Heart right ventricle (tissue), 16 donors: ENCODE measurements around the gene AJM1. TPM values are rescaled to one million over a fixed set of nuclear protein-coding genes. Genes with fewer than 3 reads are reported as not detected.
A peak's percentile ranks its signal among the peaks of the same experiment; 100 is the strongest.
"Not testable (repeated sequence)": the region's sequence is repeated elsewhere in the genome, so short reads cannot be mapped to it uniquely, and the experiment has no call there.

ENCODE experiments used
- ATAC-seq, 8 donors: fragments of 200-7000 bp; cut with Tn5 transposase; one replicate each; pipeline ENCODE4 v1.9.1; 2020; ENCODE audit warnings: mild to moderate bottlenecking in 8 of 8, moderate library complexity in 8 of 8, moderate number of reproducible peaks in 1 of 8
- DNase-seq, 2 donors: peaks; one replicate each; pipeline ENCODE4 v3.0.0-alpha.2; 2020
- H3K27ac ChIP-seq, 10 donors: fragments of 200-600 bp; sonication (generic) in 2 of 10; one replicate each; pipeline versions ENCODE4 v1.5.0 to v1.8.0; 2020 to 2022; ENCODE audit warnings: mild to moderate bottlenecking in 3 of 10
- H3K27me3 ChIP-seq, 7 donors: fragments of 200-600 bp; one replicate each; pipeline ENCODE4 v1.8.0; 2021 to 2022; ENCODE audit warnings: mild to moderate bottlenecking in 2 of 7
- H3K36me3 ChIP-seq, 9 donors: fragments of 200-600 bp; sonication (generic) in 1 of 9; one replicate each; pipeline versions ENCODE4 v1.5.0 to v1.8.0; 2020 to 2022; ENCODE audit warnings: mild to moderate bottlenecking in 2 of 9
- H3K4me1 ChIP-seq, 9 donors: fragments of 200-600 bp; sonication (generic) in 1 of 9; one replicate each; pipeline versions ENCODE4 v1.5.0 to v1.8.0; 2020 to 2022; ENCODE audit warnings: mild to moderate bottlenecking in 4 of 9
- H3K4me3 ChIP-seq, 10 donors: fragments of 200-600 bp; sonication (generic) in 2 of 10; one replicate each; pipeline versions ENCODE4 v1.5.0 to v1.8.0; 2020 to 2022; ENCODE audit warnings: mild to moderate bottlenecking in 7 of 10, moderate library complexity in 2 of 10
- H3K9me3 ChIP-seq, 11 donors: fragments of 200-600 bp in 10 of 11; sonication (generic) in 2 of 11; one replicate each; pipeline versions ENCODE4 v1.5.0 to v1.8.0; 2013 to 2022; ENCODE audit warnings: mild to moderate bottlenecking in 2 of 11, control low read depth in 1 of 11, moderate library complexity in 1 of 11
- WGBS, 2 donors: extraction: QIAGEN DNeasy Blood & Tissue Kit; methylation state at CpG; one replicate each; pipeline ENCODE4 v1.1.7; 2013; ENCODE audit warnings: inconsistent platforms in 1 of 2; 5-methylcytosine and 5-hydroxymethylcytosine counted together
- intact Hi-C, 10 donors: fragments of 100-400 bp; cut with DNase I; formaldehyde crosslinking; loops; one replicate each; pipeline versions ENCODE4 v1.11.1 to v1.14.2; 2022
- polyA plus RNA-seq, 2 donors: library from polyadenylated mRNA; stranded (reverse); fragments of 200-250 nt; gene quantifications; one replicate each; pipeline ENCODE4 v1.2.3, GENCODE V29; 2013
- total RNA-seq, 10 donors: library from RNA; stranded (reverse); fragmentation: NEBNext Ultra II Directional in 3 of 10; extraction: Animal tissue kit (Norgen Biotek cat#: 25700) in 3 of 10; gene quantifications; one replicate each; pipeline versions ENCODE4 v1.2.1 to v1.2.4, GENCODE V29; 2021 to 2023
- TF ChIP-seq, protein P1 (sequence below), 9 donors: fragments of 200-600 bp; sonication (generic) in 2 of 9; IDR thresholded peaks; one replicate each; pipeline versions ENCODE4 v1.5.0 to v1.8.0; 2021 to 2022; ENCODE audit warnings: antibody characterized with exemption in 9 of 9, mild to moderate bottlenecking in 5 of 9, moderate library complexity in 1 of 9
- donor health status: Arrhythmogenic right ventricular cardiomyopathy.
- donor health status: ischemic (EF 13 %, LVEDD 7.1; RV severe dilation, severe dysfunction).
- donor health status: healthy with polysubstance abuse.
- donor health status: DM: no; HTN: yes; CAD: no.
- donor health status: DM: no; HTN: no; CAD: no.
- donor health status: ischemic (EF 25% LVEDD 6.9; RV normal size, moderate dysfunction).
- donor health status: ischemic (EF 25% LVEDD 5.7; RV mildly dilated, moderate dysfunction).
- donor health status: healthy.
- donor health status: DM: yes; HTN: yes; CAD: no.
- donor health status: Ischemic cardiomyopathy.
- donor health status: ischemic (EF 35%, LVEDD 5.7; RV mildly dilated, moderate dysfunction).
- donor health status: nonischemic (EF 11% LVEDD 7.7; RV severe dilation, severe dysfunction).
- donor health status: DM: yes; HTN: yes; CAD: no.
- donor health status: PGD.
- donor health status: ischemic (EF 29% LVEDD 5.4; RV normal size, mild dysfunction).
- donor health status: nonischemic (EF 23%, LVEDD 6.1; RV moderate dilation, normal function).

The AJM1 gene
- total and polyA plus RNA-seq, 12 donors: 3.4 to 8.3 (median 5.9) TPM

- Histone ChIP-seq H3K9me3 (no peaks in the 10 kb centered on the region), H3K4me1 (peaks cover 5 to 27% (median 22%) of the 10 kb centered on the region in 9 donors), H3K4me3 (no peak overlapping the region), H3K27ac (no peak overlapping the region), H3K36me3 (no peaks in the 10 kb centered on the region), H3K27me3 (no peaks in the 10 kb centered on the region)
- ATAC-seq (no peak), DNase-seq (no peak)
- TF ChIP-seq, protein P1, sequence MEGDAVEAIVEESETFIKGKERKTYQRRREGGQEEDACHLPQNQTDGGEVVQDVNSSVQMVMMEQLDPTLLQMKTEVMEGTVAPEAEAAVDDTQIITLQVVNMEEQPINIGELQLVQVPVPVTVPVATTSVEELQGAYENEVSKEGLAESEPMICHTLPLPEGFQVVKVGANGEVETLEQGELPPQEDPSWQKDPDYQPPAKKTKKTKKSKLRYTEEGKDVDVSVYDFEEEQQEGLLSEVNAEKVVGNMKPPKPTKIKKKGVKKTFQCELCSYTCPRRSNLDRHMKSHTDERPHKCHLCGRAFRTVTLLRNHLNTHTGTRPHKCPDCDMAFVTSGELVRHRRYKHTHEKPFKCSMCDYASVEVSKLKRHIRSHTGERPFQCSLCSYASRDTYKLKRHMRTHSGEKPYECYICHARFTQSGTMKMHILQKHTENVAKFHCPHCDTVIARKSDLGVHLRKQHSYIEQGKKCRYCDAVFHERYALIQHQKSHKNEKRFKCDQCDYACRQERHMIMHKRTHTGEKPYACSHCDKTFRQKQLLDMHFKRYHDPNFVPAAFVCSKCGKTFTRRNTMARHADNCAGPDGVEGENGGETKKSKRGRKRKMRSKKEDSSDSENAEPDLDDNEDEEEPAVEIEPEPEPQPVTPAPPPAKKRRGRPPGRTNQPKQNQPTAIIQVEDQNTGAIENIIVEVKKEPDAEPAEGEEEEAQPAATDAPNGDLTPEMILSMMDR (IDR thresholded peaks at IDR 0.05): no peak
- intact Hi-C loops: loop anchor here in 1 of 10 donors (10.0 kb wide), 1 partner anchor 54 kb away; no protein-coding TSS in a partner anchor
- WGBS, 2 donors: 79 to 85% methylated on average over 8 to 11 of the region's 11 CpGs
These were observed 38.4 kb downstream of the AJM1 start for GRCh38 chr9:136880651-136881050.

DNA sequence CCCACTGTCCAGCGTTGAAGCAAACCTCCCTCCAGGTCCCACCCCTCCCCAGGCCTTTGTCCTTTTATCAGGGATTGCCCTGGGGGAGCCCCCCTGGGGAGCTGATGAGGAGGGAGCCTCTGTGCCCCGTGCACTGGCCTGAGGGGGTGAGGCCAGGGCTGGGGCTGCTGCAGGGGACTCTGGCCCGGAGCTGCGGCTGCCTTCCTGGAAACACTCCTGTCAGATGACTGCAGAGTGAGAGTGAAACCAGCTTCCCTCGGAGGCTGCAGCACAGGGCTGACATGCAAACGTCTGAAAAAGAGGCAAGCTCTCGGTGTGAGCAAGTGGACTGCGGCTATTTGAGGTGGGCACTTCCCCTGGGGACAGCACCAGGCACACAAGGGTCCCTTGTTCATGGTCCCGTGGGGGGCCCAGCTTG, 39.4 kb downstream of the AJM1 start:
- WGBS, 2 donors: 9 to 11% methylated on average over 9 of the region's 9 CpGs
- peak in 7 of 8 donors; percentile 34 to 69 (median 59) for ATAC-seq

GRCh38 chr9:136882109-136882946, 40.0 kb downstream of the AJM1 start:
- Histone ChIP-seq H3K4me3 (peak overlapping the region in 7 of 10 donors; percentile 2 to 51 (median 20)), H3K4me1 (peaks cover 10 to 36% (median 30%) of the 10 kb centered on the region in 9 donors), H3K27me3 (no peaks in the 10 kb centered on the region), H3K9me3 (no peaks in the 10 kb centered on the region), H3K36me3 (no peaks in the 10 kb centered on the region), H3K27ac (peak overlapping the region in 9 of 10 donors; percentile 9 to 89 (median 56))
- TF ChIP-seq, protein P1 (IDR thresholded peaks at IDR 0.05): no peak
- DNase-seq (peak; percentile 42 to 67), ATAC-seq (peak in 7 of 8 donors; percentile 6 to 66 (median 54))
- intact Hi-C loops: loop anchor here in 1 of 10 donors (10.0 kb wide), 1 partner anchor 52 kb away; no protein-coding TSS in a partner anchor
- 41 to 47% methylated on average over 19 of the region's 19 CpGs for WGBS, 2 donors

More for the DNA sequence above, 39.4 kb downstream of the AJM1 start:
- TF ChIP-seq, protein P1 (IDR thresholded peaks at IDR 0.05): no peak
- H3K4me3 ChIP-seq: peak overlapping the region in 4 of 10 donors; percentile 20 to 51 (median 24)
- H3K27me3 ChIP-seq: no peaks in the 10 kb centered on the region
- peaks cover 5 to 30% (median 24%) of the 10 kb centered on the region in 9 donors for H3K4me1 ChIP-seq
- DNase-seq: peak in 1 of 2 donors; percentile 45
- H3K27ac ChIP-seq: peak overlapping the region in 9 of 10 donors; percentile 9 to 89 (median 56)
- no peaks in the 10 kb centered on the region for H3K9me3 ChIP-seq
- H3K36me3 ChIP-seq: no peaks in the 10 kb centered on the region
- intact Hi-C loops: loop anchor here in 1 of 10 donors (10.0 kb wide), 1 partner anchor 53 kb away; no protein-coding TSS in a partner anchor

DNA sequence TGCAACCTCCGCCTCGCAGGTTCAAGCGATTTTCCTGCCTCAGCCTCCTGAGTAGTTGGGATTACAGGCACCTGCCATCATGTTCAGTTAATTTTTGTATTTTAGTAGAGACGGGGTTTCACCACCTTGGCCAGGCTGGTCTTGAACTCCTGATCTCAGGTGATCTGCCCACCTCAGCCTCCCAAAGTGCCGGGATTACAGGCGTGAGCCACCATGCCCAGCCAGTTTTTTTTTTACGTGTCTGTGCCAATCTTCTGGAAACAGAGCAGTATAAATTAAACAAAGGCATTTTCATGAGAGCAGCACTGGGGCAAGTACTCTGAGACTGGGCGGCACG, 40.6 kb downstream of the AJM1 start:
- ATAC-seq, H3K36me3 ChIP-seq, H3K9me3 ChIP-seq, H3K27me3 ChIP-seq, DNase-seq: not testable (repeated sequence)
- peak overlapping the region in 1 of 10 donors; percentile 51 for H3K4me3 ChIP-seq
- whole genome bisulfite sequencing, 2 donors: 75 to 82% methylated on average over 9 of the region's 9 CpGs
- peak overlapping the region in 6 of 10 donors; percentile 15 to 89 (median 69) for H3K27ac ChIP-seq
- H3K4me1 ChIP-seq: peaks cover 13 to 42% (median 35%) of the 10 kb centered on the region in 9 donors
- intact Hi-C loops: loop anchor here in 1 of 10 donors (10.0 kb wide), 1 partner anchor 52 kb away; no protein-coding TSS in a partner anchor

GRCh38 chr9:136883670-136884069, 41.4 kb downstream of the AJM1 start:
- DNase-seq, H3K4me3 ChIP-seq, H3K27ac ChIP-seq, H3K27me3 ChIP-seq, H3K36me3 ChIP-seq, ATAC-seq, H3K9me3 ChIP-seq: not testable (repeated sequence)
- peaks cover 13 to 48% (median 37%) of the 10 kb centered on the region in 9 donors for H3K4me1 ChIP-seq
- whole genome bisulfite sequencing, 2 donors: 90 to 91% methylated on average over 10 of the region's 10 CpGs
- intact Hi-C loops: loop anchor here in 2 of 10 donors (2.0 to 10.0 kb wide), 2 partner anchors 17 to 51 kb away; partner anchors contain the start of gene EDF1 (in 1 of the 2)
